Measurements from ENCODE around the gene RNASEH2A.

The RNASEH2A gene

DNA sequence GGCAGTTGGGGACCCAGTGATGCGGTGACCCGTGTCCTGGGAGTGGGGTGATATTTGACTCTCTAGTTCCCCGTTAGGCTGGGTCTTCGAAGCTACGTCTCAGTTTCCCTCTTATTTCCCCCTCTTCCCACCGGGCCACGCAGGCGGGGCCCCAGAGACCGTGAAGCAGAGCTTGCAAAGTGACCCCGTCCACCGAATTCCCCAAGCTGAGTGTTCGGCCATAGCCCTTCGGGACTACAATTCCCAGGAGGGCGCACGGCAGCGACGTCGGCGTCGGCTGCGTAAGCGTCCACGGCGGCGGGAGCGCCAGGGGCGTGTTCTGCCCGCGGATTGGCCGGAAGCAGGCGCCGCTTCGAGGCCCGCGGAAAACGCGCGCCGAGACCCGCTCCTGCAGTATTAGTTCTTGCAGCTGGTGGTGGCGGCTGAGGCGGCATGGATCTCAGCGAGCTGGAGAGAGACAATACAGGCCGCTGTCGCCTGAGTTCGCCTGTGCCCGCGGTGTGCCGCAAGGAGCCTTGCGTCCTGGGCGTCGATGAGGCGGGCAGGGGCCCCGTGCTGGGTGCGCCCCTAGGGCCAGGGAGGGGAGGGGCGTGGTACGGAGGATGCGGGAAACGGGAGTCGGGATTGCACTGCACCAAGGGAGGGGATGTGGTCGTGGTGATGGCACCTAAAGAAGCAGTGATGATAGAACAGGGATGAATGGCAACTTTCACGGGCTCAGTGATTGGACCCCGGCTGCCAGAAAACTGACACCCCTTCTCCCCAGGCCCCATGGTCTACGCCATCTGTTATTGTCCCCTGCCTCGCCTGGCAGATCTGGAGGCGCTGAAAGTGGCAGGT is at the start of gene RNASEH2A:
TSS of gene RNASEH2A (plus strand) at position 343 of the 840 bp plus-strand sequence. CDS start at position 433, 90 bp downstream.
- DNase-seq: peak; percentile 88

- DNase-seq: peak; percentile 72
These were observed 48.7 kb upstream of the RNASEH2A start for GRCh38 chr19:12757544-12758274.

DNA sequence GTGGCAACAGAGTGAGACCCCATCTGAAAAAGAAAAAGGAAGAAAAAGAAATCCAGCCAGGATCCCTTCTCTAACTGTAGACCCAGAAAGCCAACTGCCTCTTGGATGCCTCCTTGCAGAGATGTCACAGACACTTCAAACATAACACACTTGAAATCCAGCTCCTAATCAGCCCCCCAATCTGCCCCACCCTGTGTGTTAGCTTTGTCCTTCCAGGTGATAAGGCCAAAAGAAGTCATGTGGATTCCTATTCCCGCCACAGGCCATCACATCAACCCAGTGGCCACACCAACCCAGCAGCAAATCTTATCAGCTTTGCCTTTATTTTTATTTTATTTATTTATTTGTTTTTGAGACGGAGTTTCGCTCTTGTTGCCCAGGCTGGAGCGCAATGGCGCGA is 46.7 kb upstream of the RNASEH2A start:
- DNase-seq: no peak

DNA sequence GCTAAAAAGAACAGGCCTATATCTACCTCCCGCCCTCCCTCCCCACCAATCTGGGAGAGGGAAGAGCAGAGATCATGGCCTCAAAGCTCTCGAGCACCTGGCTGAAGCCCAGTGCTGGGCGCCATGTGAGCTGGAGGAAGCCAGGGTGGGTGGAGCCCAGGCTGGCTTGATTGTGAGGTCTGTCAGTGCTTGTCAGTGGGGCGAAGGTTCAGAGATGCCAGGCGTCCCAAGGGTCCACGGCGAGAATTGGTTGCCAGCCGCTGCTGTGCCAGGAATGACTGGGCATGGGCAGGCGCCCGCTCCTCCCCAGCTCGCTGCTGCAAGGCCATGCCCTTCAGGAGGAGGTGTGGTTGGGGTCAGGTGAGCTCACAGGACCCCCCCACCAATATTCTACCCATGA is 43.3 kb upstream of the RNASEH2A start:
- no peak for DNase-seq

GRCh38 chr19:12764698-12765097 is 41.7 kb upstream of the RNASEH2A start:
- no peak for DNase-seq

DNA sequence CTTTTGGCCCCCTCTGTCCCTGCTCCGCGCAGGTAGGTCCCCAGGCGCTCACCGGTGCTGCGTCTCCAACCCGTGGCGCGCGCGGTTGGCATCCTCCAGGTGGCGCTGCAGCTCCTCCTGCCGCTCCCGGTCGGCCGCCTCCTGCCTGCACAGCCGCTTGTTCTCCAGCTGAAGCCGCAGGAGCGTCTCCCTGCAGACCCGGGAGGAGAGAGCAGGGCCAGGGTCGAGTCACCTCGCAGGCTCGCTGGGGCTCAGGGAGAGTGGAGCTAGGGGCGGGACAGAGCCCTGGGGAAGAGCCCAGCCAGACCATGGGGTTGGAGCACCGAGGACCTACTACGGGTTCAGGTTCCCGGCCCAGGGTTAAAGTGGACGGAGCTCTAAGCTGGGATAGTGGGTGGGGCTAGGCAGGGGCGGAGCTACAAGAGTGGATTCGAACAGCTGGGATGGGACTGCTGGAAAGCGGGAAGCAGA is 40.3 kb upstream of the RNASEH2A start:
- peak; percentile 87 for DNase-seq

- no peak for DNase-seq
These were observed 39.2 kb upstream of the RNASEH2A start for GRCh38 chr19:12767150-12767549.

- no peak for DNase-seq
These were observed 38.7 kb upstream of the RNASEH2A start for GRCh38 chr19:12767666-12768065.

GRCh38 chr19:12769689-12770088 is 36.7 kb upstream of the RNASEH2A start:
- peak; percentile 80 for DNase-seq

DNA sequence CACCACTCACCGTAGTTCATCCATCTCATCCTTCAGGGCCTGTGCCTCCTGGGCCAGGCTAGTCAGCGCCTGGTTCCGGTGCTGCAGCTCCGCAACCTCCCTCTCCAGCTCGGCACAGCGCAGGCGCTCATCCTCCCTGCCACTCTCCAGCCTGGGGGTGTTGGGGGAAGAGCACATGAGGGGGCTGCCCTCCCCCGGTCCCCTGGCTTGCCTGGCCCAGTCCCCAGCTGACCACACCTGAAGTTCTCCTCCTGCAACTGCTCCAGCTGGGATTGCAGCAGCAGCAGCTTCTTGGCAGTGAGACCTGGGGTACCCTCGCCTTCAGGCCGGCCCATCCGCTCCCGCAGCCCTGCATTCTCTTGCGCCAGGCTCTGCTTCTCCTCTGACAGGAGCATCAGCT is 35.5 kb upstream of the RNASEH2A start:
- no peak for DNase-seq

- DNase-seq: no peak
These were observed 34.1 kb upstream of the RNASEH2A start for GRCh38 chr19:12772323-12772722.

DNA sequence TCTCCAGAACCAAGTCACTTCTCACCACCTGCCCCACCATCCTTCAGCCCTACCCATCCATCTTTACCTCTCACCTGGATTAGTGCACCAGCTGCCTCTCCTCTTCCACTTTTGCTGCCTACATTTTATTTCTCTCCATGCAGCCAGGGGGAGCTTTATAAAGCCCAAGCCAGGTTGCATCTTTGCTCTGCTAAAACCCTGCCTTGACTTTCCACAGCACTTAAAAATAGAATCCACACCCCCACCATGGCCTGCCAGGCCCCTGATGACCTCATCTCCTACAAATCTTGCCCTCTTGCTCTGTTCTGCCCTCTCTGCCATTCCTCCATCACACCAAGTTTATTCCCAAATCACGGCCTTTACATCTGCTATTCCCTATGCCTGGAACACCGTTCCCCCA is 32.8 kb upstream of the RNASEH2A start:
- DNase-seq: no peak

DNA sequence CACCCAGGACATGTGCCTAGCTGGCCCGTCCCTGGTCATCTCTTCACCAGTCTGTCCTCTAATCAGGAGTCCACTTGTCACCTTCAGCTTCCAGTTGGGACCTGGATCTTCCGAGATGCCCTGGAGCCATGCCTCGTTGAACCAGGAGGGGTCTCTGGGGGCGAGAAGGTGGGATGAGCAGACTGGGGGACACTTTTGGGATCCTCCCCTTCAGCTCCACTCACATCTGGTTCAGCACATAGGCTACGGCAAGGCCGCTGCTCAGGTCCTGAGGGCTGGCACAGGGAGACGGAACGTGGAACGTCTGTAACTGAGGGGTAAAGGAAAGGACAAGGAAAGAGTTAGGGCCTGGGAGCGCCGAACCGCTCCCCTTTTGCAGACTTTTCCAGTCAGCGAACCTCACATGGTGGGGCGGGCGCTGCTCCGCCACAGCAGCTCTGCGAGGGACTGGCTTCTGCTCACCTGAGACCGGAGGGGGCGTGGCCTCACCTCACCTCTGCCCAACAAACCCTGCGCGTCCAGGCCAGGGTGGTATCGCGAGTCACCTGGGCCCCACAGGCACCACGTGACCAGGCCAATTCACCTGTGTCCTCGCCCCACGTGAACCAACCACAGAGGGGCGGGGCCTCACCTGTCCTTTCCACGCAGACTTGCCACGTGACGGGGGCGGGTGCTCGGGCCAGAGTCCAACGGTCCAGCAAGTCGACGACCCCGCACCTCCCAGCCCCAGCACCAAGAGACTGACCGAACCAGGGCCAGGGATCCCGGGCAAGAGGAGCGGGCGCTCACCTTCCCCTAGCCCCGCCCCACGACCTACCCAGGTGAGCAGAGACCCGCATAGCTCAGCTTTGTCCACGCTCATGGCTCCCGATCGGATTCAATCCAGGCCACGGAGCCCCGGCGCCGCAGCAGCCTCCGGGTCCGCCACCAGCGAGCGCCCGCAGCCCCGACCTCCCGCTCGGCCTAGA is 31.5 kb upstream of the RNASEH2A start, which contains the start of gene HOOK2:
TSS of gene HOOK2 (minus strand) at position 965 of the 968 bp plus-strand sequence. CDS start at position 862, 103 bp downstream.
- DNase-seq: peak; percentile 74

DNA sequence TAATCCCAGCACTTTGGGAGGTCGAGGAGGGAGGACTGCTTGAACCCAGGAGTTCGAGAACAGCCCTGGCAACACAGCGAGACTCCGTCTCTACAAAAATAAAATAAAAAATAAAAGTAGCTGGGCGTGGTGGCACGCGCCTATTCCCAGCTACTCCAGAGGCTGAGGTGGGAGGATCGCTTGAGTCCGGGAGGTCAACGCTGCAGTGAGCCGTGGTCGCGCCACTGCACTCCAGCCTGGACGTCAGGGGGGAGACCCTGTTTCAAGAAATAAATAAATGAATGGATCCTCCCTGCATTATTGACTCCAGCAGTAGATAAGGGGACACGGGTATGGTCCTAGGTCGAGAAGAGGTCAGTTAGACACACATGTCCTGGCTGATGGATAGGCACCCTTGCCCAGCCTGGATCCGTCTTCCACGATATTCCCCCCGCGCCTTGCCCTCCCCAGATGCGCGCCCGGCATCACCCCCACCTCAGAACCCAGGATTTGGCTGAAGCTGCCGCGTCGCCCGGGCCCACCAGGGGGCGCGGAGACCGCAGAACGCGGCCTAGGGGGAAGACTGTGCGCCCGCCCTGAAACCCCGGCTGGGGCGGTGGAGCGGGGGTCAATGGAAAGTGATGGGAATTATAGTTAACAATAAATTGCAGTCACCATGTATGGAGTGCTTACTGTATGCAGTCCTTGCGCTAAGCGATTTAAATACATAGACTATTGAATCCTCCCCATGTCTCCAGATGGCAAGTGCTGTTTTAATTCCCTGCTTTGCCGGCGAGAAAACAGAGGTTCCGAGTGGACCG is 29.0 kb upstream of the RNASEH2A start:
- peak; percentile 84 for DNase-seq

- peak; percentile 57 for DNase-seq
These were observed 28.1 kb upstream of the RNASEH2A start for GRCh38 chr19:12778017-12778904.

DNA sequence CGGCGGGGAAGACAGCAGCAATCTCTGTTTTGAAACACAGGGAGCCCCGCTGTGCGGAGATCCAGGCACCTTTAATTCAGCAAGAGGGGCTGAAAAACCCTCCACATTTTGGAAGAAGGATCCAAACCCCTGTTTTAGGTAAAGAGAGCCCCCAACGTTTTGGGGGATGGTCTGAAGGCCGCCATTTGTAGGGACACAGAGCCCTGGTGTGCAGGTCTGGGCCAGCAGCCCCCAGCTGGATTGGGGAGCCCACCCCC is 27.6 kb upstream of the RNASEH2A start:
- DNase-seq: no peak

- DNase-seq: peak; percentile 26
These were observed 27.0 kb upstream of the RNASEH2A start for GRCh38 chr19:12779162-12779993.

DNA sequence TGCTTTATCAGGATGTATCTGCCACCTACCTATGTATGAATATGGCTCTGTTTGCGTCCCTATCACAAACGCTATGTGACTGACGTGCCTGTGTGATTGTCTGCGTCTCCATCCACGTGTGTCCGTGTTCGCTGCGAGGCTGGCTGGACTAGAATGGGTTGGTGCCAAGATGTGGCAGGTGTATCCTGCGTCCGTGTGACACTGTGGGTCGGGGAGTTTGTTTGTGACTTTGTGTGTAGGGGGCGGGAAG is 24.3 kb upstream of the RNASEH2A start:
- DNase-seq: no peak

DNA sequence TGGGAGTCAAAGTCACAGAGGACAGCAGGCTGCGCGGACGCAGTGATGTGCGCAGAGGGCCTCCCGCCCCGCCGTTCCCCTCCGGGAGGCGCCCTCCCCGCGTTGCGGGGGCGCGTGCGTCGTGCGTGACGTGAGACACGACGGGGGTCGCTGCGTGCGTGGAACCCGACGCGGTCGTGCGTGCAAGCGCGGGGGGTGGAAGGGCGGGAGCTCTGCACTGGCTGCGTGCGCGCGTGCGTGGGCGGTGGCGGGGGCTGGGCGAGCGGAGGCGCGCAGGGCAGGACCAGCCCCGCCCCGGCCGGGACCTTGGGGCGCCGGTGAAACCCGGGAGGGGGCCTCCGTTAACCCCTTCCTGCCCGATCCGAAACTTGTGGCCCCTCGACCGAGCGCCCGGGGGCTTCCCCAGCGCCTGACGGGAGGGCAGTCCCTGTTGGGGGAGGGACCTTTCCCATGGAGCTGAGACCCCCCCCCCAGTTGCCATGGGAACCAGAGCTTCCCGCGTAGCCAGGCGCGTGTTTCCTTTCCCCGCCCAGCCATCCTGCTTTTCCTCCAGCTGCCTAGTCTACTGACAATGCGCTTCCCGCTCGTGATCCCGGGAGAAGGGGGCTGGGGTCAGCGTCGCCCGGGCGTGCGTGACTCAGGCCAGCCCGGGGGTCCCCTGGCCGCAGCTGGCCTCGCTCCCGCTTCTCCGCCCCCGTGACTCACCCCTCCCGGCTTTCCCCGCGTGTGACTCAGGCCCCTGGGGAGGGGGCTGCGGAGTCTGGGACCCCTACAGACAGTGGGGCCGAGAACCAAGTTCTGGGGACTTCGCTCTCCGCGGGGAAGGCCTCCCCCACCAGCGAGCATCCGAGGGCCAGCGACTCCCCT is 23.7 kb upstream of the RNASEH2A start:
- DNase-seq: peak; percentile 94
